CD4-positive, alpha-beta T cell treated with Interferon gamma for 1 hour (primary cell): Measurements from ENCODE around the gene ADCY2.
A peak's percentile ranks its signal among the peaks of the same experiment; 100 is the strongest.

Source experiments
- DNase-seq: peaks from one replicate; pipeline ENCODE4 v3.0.0-alpha.2; 2020

ADCY2 gene

GRCh38 chr5:7801891-7802614, 406.1 kb downstream of the ADCY2 start:
- DNase-seq, result no peak

GRCh38 chr5:7802855-7803254, 406.9 kb downstream of the ADCY2 start:
- DNase-seq, result peak; percentile 36

DNA sequence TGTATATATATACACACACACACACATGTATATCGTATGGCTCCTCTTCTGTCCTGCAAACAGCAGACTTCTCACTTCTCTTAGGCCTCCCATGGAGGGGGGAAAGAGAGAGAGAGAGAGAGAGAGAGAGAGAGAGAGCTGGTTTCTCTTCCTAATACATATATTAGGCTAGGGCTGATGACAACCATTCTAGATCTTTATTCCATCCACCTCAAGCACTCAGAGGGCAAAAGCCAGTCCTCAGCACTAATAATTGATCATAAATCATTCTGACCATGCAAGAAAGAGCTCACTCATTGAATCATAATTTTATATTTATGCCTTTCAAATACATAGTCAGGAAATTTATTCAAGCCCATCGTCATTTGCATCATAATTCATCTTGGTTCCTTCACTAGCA, 408.0 kb downstream of the ADCY2 start:
- DNase-seq, result no peak

DNA sequence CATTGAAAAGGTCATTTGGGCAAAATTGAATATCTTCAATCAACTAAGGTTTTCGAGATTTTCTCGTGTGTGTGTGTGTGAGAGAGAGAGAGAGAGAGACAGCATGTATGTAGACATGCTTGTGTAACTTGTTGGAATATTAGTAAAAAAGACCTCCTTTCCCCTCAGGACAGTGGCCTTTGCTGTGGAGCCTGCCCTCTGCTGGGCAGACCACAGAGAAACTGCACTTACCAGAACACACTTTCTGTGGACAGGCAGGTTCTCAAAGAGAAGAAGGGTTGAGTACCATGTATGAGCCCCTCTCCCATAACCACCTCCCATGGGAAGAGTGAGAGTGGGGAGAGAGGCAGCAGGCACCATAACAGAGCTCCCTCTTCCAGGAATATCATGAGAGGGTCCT, 409.4 kb downstream of the ADCY2 start:
- DNase-seq, result no peak

DNA sequence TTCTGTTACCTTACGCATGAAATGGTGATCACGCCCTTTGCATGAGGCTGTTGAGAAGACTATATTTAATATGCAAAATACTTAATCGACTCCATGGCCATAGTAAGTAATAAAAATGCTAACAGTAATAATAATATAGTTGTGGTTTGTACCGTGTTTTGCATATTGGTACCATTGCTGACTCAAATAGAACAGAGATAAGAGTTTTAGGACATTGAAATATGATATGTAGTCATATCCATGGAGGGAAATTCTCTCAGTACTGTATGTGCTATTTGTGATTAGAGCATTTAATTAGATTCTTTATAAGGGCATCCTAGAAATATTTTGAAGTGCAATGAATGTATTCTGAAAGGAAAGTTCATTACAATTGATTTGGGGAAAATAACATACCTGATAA, 413.1 kb downstream of the ADCY2 start:
- DNase-seq, result no peak

DNA sequence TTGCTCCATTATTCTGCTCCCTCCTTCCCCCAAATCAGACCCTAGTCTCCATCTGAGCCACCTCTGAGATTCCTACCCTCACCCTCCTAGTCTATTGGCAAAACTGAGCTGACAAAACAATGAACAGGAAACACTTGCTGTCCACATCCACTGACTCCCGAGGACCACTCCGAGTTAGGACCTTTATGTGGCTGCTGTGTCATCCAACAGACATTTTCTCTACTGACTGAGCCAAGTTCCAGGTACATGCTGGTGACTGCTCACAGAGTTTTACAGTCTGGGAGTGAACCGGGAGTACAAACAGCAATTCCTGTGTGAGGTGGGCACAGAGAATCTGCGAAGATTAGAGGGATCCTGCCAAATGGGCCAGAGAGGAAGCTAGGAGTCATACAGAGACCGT, 415.8 kb downstream of the ADCY2 start:
- no peak for DNase-seq

GRCh38 chr5:7813007-7813406, 417.1 kb downstream of the ADCY2 start:
- no peak for DNase-seq

DNA sequence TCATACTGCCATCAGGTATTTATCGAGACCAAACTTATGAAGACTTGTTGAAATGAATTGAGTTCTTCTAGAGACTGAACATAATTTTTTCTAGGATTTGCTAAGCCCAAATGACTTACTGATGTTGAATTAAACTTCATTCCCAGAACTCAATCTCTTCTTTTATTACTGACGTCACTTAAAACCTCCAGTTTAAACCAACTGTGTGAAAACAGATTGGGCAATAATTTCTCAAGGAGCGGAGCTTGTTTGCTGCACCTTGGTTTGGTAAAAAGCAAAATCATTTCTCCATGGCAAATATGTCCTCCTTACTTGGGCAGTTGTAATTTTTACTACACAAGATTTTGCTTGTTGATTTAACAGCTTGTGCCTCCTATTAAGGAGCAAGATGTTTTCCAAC, 417.6 kb downstream of the ADCY2 start:
- no peak for DNase-seq

GRCh38 chr5:7814816-7815215, 418.9 kb downstream of the ADCY2 start:
- no peak for DNase-seq

DNA sequence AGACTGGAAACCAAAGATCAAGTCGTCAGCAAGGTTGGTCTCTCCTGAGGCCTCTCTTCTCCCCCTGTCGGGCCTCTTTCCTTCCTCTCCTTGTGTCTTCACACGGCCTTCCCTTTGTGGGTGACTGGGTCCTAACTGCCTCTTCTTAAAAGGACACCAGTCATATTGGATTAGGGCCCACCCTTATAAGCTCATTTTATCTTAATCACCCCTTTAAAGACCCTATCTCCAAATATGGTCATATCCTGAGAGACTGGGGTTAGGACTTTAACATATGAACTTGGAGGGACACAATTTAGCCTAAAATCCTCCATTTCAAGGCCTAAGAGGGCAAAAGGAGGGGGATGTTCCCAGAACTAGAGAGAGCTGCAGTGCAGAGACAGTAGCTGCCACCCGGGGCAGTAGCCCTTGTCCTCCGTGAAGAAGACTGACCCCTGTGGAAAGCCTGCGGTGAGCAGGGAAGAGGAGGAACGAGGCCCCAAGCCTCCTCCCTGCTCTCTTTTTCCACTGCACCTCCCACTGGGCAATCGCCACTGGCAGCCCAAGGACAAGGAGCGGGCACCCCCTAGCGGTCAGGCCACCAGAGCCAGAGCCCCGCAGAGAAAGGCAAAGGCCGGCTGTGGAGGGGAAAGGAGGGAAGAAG, 420.1 kb downstream of the ADCY2 start:
- peak; percentile 49 for DNase-seq

DNA sequence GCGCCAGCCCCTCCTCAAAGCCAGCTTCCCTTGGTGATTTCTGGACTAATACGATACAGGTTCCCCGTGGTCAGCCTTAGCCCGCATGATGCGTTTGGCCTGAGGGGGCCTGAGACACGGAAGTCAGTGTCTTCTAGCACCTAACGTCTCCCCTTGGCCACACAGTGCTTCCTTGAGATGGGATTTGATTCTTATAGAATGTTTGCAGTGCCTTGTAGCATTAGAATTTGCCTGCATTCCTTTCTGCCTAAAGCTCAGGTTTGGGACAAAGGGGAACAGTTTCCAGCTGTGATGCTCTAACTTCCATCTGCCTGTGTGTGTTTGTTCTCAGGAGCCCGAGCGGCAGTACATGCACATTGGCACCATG, 420.6 kb downstream of the ADCY2 start:
- no peak for DNase-seq

- DNase-seq, result no peak
Observed at GRCh38 chr5:7822449-7822848, 426.5 kb downstream of the ADCY2 start.

GRCh38 chr5:7823594-7823993, 427.7 kb downstream of the ADCY2 start:
- no peak for DNase-seq

DNA sequence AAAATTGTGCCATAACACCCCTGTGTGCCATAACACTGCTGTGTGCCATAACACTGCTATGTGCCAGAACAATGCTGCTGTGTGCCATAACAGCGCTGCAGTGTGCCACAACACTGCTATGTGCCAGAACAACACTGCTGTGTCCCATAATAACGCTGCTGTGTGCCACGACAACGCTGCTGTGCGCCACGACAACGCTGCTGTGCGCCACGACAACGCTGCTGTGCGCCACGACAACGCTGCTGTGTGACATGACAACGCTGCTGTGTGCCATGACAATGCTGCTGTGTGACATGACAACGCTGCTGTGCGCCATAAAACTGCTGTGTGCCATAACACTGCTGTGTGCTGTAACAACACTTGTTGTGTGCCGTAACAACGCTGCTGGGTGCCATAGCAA, 429.1 kb downstream of the ADCY2 start:
- no peak for DNase-seq

GRCh38 chr5:7825630-7826029, 429.7 kb downstream of the ADCY2 start:
- DNase-seq, result no peak

DNA sequence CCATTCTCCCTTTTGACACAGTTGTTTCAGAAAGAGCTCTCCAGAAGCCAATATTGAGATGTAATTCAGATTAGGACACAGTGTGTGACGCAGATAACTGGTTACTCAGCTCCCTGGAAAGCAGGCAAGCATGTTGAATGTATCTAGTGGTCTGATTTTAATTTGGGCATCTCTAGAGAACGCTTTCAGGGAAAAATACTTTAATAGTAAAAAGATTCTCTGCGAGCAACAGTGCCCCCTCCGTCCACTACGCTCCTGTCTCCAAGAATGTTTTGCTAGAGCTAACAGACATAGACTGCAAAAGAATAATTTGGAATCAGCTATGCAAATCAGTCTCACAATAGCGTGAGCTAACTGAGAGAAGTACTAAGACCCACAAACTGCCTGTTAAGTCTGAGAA, 431.7 kb downstream of the ADCY2 start:
- no peak for DNase-seq

DNA sequence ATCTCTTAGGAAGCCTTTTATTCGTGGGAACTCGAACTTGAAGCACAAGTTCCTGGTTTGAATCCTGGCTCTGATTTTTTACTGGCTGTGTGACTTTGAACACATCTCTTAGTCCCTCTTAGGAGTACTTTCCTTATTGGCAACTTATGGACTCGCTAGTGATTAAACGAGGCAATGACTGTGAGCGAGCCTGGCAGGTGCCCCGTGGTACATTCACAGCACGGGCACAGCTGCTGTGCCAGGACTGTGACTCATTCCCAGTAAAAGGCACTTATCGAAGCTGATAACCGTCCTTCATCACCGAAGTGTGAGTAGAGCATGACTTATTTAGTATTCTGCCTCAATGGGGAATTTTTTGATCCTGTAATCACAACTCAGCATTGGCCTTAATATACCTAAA, 432.3 kb downstream of the ADCY2 start:
- DNase-seq, result no peak

- DNase-seq, result no peak
Observed at GRCh38 chr5:7834982-7835381, 439.0 kb downstream of the ADCY2 start.

DNA sequence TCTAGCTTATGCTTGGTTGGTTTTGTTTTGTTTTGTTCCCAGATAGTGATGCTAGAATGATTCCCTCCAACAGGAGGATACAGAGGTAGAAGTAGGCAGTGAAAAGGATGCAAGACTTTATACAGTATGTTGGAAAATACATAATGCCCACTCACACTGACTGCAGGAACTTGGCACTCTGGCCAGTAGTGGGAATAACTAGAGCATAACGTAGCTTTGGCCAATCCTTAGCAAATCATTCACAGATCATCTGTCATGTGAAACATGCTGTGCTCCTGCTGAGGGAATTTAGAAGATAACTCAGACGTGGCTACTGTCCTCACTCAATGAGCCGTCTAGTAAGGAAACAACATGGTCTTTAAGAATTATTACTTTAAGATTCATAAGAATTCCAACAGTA, 441.5 kb downstream of the ADCY2 start:
- no peak for DNase-seq

- DNase-seq, result no peak
Observed at GRCh38 chr5:7842531-7842930, 446.6 kb downstream of the ADCY2 start.

DNA sequence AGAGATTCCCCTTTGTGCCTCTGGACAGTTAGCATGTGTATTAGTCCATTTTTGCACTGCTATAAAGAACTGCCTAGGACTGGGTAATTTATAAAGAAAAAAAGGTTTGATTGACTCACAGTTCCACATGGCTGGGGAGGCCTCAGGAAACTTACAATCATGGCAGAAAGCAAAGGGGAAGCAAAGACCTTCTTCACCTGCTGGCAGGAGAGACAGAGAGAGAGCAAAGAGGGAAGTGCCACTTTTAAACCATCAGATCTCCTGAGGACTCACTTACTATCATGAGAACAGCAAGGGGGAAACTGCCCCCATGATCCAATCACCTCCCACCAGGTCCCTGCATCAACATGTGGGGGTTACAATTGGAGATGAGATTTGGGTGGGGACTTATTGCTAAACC, 449.0 kb downstream of the ADCY2 start:
- DNase-seq, result no peak

DNA sequence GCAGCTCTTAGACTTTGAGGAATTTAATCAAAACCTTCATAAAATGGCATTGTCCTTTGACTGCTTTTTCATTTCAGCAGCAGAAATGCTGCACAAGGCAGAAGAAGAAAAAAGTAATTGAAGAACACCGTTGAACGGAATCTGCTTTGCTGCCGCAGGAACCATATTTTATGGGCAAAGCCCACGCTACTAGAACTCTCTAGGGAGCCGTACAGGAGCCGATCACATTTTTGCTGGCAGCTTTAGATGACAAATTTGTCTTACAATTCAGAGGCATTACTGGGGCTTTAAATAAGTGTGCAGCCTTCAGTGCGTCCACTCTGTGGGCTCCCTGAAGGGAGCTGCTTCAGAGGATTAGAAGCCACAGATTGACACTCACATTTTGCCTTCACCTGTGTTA, 449.6 kb downstream of the ADCY2 start:
- no peak for DNase-seq

GRCh38 chr5:7846327-7846726, 450.4 kb downstream of the ADCY2 start:
- no peak for DNase-seq

GRCh38 chr5:7848296-7848695, 452.4 kb downstream of the ADCY2 start:
- no peak for DNase-seq
